ENCODE data around the gene CSGALNACT2. TPM values are rescaled to one million over a fixed set of nuclear protein-coding genes. Genes with fewer than 3 reads are reported as not detected.
A peak's percentile ranks its signal among the peaks of the same experiment; 100 is the strongest.
"Not testable (repeated sequence)": the region's sequence is repeated elsewhere in the genome, so short reads cannot be mapped to it uniquely, and the experiment has no call there.

Gene CSGALNACT2
- total and polyA plus RNA-seq, 2 experiments from 2014 or later: 17.4 to 27.8 TPM

DNA sequence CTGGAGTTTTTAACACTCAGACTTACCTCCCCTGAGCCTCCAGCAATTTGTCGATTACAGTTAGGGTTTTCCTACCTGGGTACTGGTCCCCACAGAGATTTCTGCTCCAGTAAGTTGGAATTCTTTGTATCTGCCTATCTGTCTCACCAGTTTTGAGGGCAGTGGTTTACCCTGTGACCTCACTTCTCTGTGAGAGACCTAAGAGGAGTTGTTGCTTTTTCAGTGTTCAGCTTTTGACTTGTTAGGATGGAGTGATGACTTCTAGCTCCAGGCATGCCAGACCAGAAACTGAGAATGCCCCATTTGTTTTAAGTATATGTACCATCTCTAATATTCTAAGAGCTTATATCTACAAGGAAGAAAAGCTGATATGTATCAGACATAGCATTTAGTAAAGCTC, 42.9 kb downstream of the CSGALNACT2 start:
- Histone ChIP-seq H3K9me3 (ENCODE audit: low read depth) (no peaks in the 10 kb centered on the region), H3K27me3 (replicated peaks; ENCODE audit: insufficient read depth) (no peaks in the 10 kb centered on the region), H4K20me1 (ENCODE audit: insufficient read depth) (no peaks in the 10 kb centered on the region), H2AFZ (no peak overlapping the region), H3K27ac (no peak overlapping the region), H3K36me3 (ENCODE audit: low read depth) (peaks cover 33% of the 10 kb centered on the region), H3K4me2 (ENCODE audit: unreplicated experiment) (no peak overlapping the region), H3K4me3 (no peak overlapping the region), H3F3A (ENCODE audit: insufficient read depth) (no peaks in the 10 kb centered on the region), H3K79me2 (ENCODE audit: insufficient read depth) (peaks cover 8% of the 10 kb centered on the region; the same call in 1 of the 2 replicates), H3K9ac (no peak overlapping the region), H3K9me2 (ENCODE audit: insufficient read depth) (no peaks in the 10 kb centered on the region), H3K4me1 (ENCODE audit: insufficient read depth) (no peaks in the 10 kb centered on the region)
- in situ Hi-C loops (cut with MboI): no loop called here
- TF ChIP-seq EZH2phosphoT487 (IDR thresholded peaks at IDR 0.05; ENCODE audit: insufficient read depth, low read depth) (no peak), EZH2 (IDR thresholded peaks at IDR 0.05; ENCODE audit: insufficient read depth, poor library complexity, severe bottlenecking) (no peak)
- DNase-seq: no peak
- WGBS, 2 experiments (ENCODE audit: low coverage in 1 of 2, low lambda C conversion rate in 2 of 2, missing lambda C conversion rate in 2 of 2): 100% methylated on average over 1 of the region's 1 CpG

DNA sequence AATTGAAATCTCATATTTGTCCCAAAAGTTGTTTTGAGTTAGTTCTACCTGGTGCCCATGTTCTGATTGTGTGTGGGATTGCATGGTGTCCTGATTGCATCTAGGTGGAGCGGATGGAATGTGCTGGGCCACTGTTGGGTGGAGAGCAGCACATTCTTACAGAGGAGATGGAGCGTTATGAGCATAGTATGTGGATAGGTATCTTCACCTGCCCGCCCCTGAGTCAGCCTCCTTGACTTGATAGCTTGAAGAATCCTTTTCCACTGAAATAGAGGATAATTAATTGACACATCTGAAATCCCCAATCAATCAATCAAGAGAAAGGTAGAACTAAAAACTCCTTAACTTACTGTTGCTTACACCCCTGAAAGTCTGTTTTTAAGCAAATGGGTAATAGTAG, 45.5 kb downstream of the CSGALNACT2 start:
- H3K27me3 ChIP-seq (replicated peaks; ENCODE audit: insufficient read depth); H3K79me2 ChIP-seq (ENCODE audit: insufficient read depth); in situ Hi-C loops (cut with MboI); DNase-seq; H4K20me1 ChIP-seq (ENCODE audit: insufficient read depth); H3K4me1 ChIP-seq (ENCODE audit: insufficient read depth); H3F3A ChIP-seq (ENCODE audit: insufficient read depth); H3K4me2 ChIP-seq (ENCODE audit: unreplicated experiment); H3K4me3 ChIP-seq; H3K9ac ChIP-seq; H2AFZ ChIP-seq; H3K9me3 ChIP-seq (ENCODE audit: low read depth); H3K27ac ChIP-seq; H3K9me2 ChIP-seq (ENCODE audit: insufficient read depth): not testable (repeated sequence)
- H3K36me3 ChIP-seq (ENCODE audit: low read depth): peaks cover 26% of the 10 kb centered on the region
- WGBS, 2 experiments (ENCODE audit: low coverage in 1 of 2, low lambda C conversion rate in 2 of 2, missing lambda C conversion rate in 2 of 2): 96 to 98% methylated on average over 3 of the region's 3 CpGs

DNA sequence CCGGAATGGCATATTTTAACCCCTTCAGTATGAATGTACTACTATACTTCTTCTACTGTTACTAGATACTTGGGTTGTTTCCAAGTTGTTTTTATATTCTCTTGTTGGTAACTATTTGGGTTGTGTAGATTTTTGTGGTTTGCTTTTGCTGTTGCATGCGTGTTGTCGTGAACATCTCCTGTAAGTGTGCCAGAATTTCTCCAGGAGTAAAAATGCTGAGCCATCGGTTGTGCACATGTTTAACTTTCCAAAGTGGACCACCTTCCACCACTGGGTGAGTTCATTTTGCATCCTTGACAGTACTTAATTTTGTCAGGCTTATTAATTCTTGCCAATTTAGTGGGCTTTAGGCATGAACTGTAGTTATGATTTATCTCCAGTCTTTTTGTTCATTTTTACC, 47.9 kb downstream of the CSGALNACT2 start:
- 69 to 72% methylated on average over 4 of the region's 4 CpGs for WGBS, 2 experiments (ENCODE audit: low coverage in 1 of 2, low lambda C conversion rate in 2 of 2, missing lambda C conversion rate in 2 of 2)

DNA sequence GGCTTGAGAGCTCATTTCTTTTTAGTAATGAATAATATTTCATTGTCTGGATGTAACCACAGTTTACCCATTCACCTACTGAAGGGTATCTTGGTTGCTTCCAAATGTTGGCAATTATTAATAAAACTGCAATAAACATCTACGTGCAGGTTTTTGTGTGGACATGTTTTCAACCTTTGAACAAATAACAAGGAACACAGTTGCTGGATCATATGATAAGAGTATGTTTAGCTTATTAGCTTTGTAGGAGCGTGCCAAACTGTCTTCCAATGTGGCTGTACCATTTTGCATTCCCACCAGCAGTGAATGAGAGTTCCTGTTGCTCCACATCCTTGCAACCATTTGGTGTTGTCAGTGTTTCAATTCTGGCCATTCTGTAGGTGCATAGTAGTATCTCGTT, 49.0 kb downstream of the CSGALNACT2 start:
- Histone ChIP-seq H3K4me1 (ENCODE audit: insufficient read depth) (peaks cover 18% of the 10 kb centered on the region), H3K79me2 (ENCODE audit: insufficient read depth) (0 out of 2 replicates have a peak, but pooled peaks cover 4% of the 10 kb centered on the region), H3K36me3 (ENCODE audit: low read depth) (peaks cover 13% of the 10 kb centered on the region), H3F3A (ENCODE audit: insufficient read depth) (peaks cover 17% of the 10 kb centered on the region; the same call in 1 of the 2 replicates), H3K27me3 (replicated peaks; ENCODE audit: insufficient read depth) (no peaks in the 10 kb centered on the region), H3K9ac (no peak overlapping the region), H3K4me3 (no peak overlapping the region), H2AFZ (no peak overlapping the region), H4K20me1 (ENCODE audit: insufficient read depth) (no peaks in the 10 kb centered on the region), H3K9me2 (ENCODE audit: insufficient read depth) (no peaks in the 10 kb centered on the region), H3K4me2 (ENCODE audit: unreplicated experiment) (no peak overlapping the region), H3K9me3 (ENCODE audit: low read depth) (no peaks in the 10 kb centered on the region), H3K27ac (no peak overlapping the region)
- in situ Hi-C loops (cut with MboI): no loop called here
- TF ChIP-seq EZH2phosphoT487 (IDR thresholded peaks at IDR 0.05; ENCODE audit: insufficient read depth, low read depth): no peak
- TF ChIP-seq EZH2 (IDR thresholded peaks at IDR 0.05; ENCODE audit: insufficient read depth, poor library complexity, severe bottlenecking): no peak
- DNase-seq: no peak
- 97 to 98% methylated on average over 3 of the region's 3 CpGs for WGBS, 2 experiments (ENCODE audit: low coverage in 1 of 2, low lambda C conversion rate in 2 of 2, missing lambda C conversion rate in 2 of 2)

More for the DNA sequence above, 47.9 kb downstream of the CSGALNACT2 start:
- Histone ChIP-seq H3K27ac (no peak overlapping the region), H4K20me1 (ENCODE audit: insufficient read depth) (no peaks in the 10 kb centered on the region), H3K79me2 (ENCODE audit: insufficient read depth) (0 out of 2 replicates have a peak, but pooled peaks cover 4% of the 10 kb centered on the region), H3K9me3 (ENCODE audit: low read depth) (no peaks in the 10 kb centered on the region), H3K9me2 (ENCODE audit: insufficient read depth) (no peaks in the 10 kb centered on the region), H3K36me3 (ENCODE audit: low read depth) (peaks cover 14% of the 10 kb centered on the region), H3F3A (ENCODE audit: insufficient read depth) (peaks cover 17% of the 10 kb centered on the region; the same call in 1 of the 2 replicates), H3K9ac (no peak overlapping the region), H3K4me2 (ENCODE audit: unreplicated experiment) (no peak overlapping the region), H2AFZ (no peak overlapping the region), H3K4me3 (no peak overlapping the region), H3K4me1 (ENCODE audit: insufficient read depth) (peaks cover 18% of the 10 kb centered on the region), H3K27me3 (replicated peaks; ENCODE audit: insufficient read depth) (no peaks in the 10 kb centered on the region)
- DNase-seq: no peak
- in situ Hi-C loops (cut with MboI): no loop called here
- no peak for TF ChIP-seq EZH2 (IDR thresholded peaks at IDR 0.05; ENCODE audit: insufficient read depth, poor library complexity, severe bottlenecking)
- no peak for TF ChIP-seq EZH2phosphoT487 (IDR thresholded peaks at IDR 0.05; ENCODE audit: insufficient read depth, low read depth)

DNA sequence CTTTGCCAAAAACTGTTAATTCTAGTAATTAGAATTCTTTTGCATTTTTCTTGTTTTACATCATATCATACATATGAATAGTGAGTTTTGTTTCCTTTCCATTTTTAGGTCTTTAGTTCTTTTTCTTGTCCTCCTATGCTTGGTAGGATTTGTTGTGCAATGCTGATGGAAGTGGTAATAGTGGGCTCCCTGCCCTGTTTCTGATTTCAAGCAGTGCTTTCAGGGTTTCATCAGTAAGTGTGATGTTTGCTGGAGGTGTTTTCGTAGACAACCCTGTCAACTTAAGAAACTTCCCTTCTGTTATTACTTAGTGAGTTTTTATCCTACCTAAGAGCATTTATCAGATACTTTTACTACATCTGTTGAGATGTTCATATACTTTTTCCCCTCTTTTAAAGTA, 50.5 kb downstream of the CSGALNACT2 start:
- TF ChIP-seq EZH2phosphoT487 (IDR thresholded peaks at IDR 0.05; ENCODE audit: insufficient read depth, low read depth): no peak
- no peak for TF ChIP-seq EZH2 (IDR thresholded peaks at IDR 0.05; ENCODE audit: insufficient read depth, poor library complexity, severe bottlenecking)
- H3K9me3 ChIP-seq (ENCODE audit: low read depth): no peaks in the 10 kb centered on the region

More for the DNA sequence above, 50.5 kb downstream of the CSGALNACT2 start:
- H3F3A ChIP-seq (ENCODE audit: insufficient read depth): peaks cover 17% of the 10 kb centered on the region; the same call in 1 of the 2 replicates
- in situ Hi-C loops (cut with MboI): no loop called here
- peak; percentile 73 for DNase-seq
- no peaks in the 10 kb centered on the region for H4K20me1 ChIP-seq (ENCODE audit: insufficient read depth)
- no peaks in the 10 kb centered on the region for H3K27me3 ChIP-seq (replicated peaks; ENCODE audit: insufficient read depth)
- no peak overlapping the region for H3K4me2 ChIP-seq (ENCODE audit: unreplicated experiment)
- H3K27ac ChIP-seq: peak overlapping the region; percentile 62
- H3K79me2 ChIP-seq (ENCODE audit: insufficient read depth): 0 out of 2 replicates have a peak, but pooled peaks cover 4% of the 10 kb centered on the region
- H3K9me2 ChIP-seq (ENCODE audit: insufficient read depth): no peaks in the 10 kb centered on the region
- H3K4me1 ChIP-seq (ENCODE audit: insufficient read depth): peaks cover 18% of the 10 kb centered on the region
- 91 to 100% methylated on average over 1 of the region's 1 CpG for WGBS, 2 experiments (ENCODE audit: low coverage in 1 of 2, low lambda C conversion rate in 2 of 2, missing lambda C conversion rate in 2 of 2)
- H3K4me3 ChIP-seq: no peak overlapping the region
- H3K9ac ChIP-seq: peak overlapping the region; percentile 42
- H2AFZ ChIP-seq: no peak overlapping the region
- H3K36me3 ChIP-seq (ENCODE audit: low read depth): peaks cover 9% of the 10 kb centered on the region

Measured in GM23248 (cell line).